Gastroesophageal sphincter (tissue), 3 donors: ENCODE data around the gene RIMBP2.

Experiments
- CTCF ChIP-seq, 4 experiments: fragments of 200-600 bp in 2 of 4; fragments of 450-650 bp in 2 of 4; sonication (generic) in 1 of 4; IDR thresholded peaks; one replicate each; pipeline ENCODE4 v1.5.1; 2017 to 2019; ENCODE audit warnings: antibody characterized with exemption in 4 of 4, mild to moderate bottlenecking in 2 of 4, moderate library complexity in 2 of 4
- POLR2A ChIP-seq, 2 donors: fragments of 450-650 bp; IDR thresholded peaks; one replicate each; pipeline ENCODE4 v1.6.1; 2017; ENCODE audit warnings: antibody characterized with exemption in 2 of 2, mild to moderate bottlenecking in 2 of 2, moderate library complexity in 1 of 2
- POLR2AphosphoS5 ChIP-seq: sonication (generic); formaldehyde crosslinking; IDR thresholded peaks from one replicate; pipeline ENCODE4 v1.6.1; 2017; ENCODE audit warnings: antibody characterized with exemption

GRCh38 chr12:130456375-130457199, 259.5 kb downstream of the RIMBP2 start:
- TF ChIP-seq CTCF (IDR thresholded peaks at IDR 0.05) (no peak), POLR2A (IDR thresholded peaks at IDR 0.05) (no peak), POLR2AphosphoS5 (no peak)
